K562 (cell line): Measurements from ENCODE around the gene KIF26A. TPM values are rescaled to one million over a fixed set of nuclear protein-coding genes. Genes with fewer than 3 reads are reported as not detected.

Experiments used
- ATF7 ChIP-seq: fragments of 450-650 bp; IDR thresholded peaks from 2 replicates; pipeline ENCODE4 v1.7.1; 2014; ENCODE audit warnings: mild to moderate bottlenecking, moderate library complexity
- CHD1 ChIP-seq: fragments of 200-600 bp; sonication (generic); IDR thresholded peaks from one replicate; pipeline ENCODE4 v1.6.1; 2012; ENCODE audit warnings: mild to moderate bottlenecking, moderate library complexity, low read length, inconsistent platforms
- GTF2B ChIP-seq: IDR thresholded peaks from 2 replicates; pipeline ENCODE4 v1.6.1; 2011; ENCODE audit not compliant: insufficient read length; ENCODE audit errors: extremely low read depth
- HMG20B ChIP-seq: fragments of 250-450 bp; sonication (Bioruptor Pico); IDR thresholded peaks from 2 replicates; pipeline ENCODE4 v1.5.0; 2021; ENCODE audit warnings: mild to moderate bottlenecking
- ID3 ChIP-seq, 2 experiments: fragments of 250-450 bp in 1 of 2; fragments of 450-650 bp in 1 of 2; sonication (Bioruptor Pico) in 1 of 2; IDR thresholded peaks; 2 replicates each; pipeline versions ENCODE4 v1.6.1 to v1.8.0; 2016 to 2021; ENCODE audit warnings: mild to moderate bottlenecking in 2 of 2, moderate library complexity in 2 of 2, missing compliant biosample characterization in 1 of 2, missing genetic modification characterization in 1 of 2
- RBM14 ChIP-seq: fragments of 200-400 bp; formaldehyde crosslinking; IDR thresholded peaks from 2 replicates; pipeline ENCODE4 v1.6.1; 2018; ENCODE audit warnings: low read depth, mild to moderate bottlenecking, low read length, moderate library complexity, borderline replicate concordance; ENCODE audit not compliant: insufficient read depth
- ZHX1 ChIP-seq: fragments of 150-350 bp; conservative IDR thresholded peaks from 2 replicates; pipeline ENCODE4 v1.6.1; 2014; ENCODE audit warnings: low read length
- ZNF76 ChIP-seq: fragments of 250-450 bp; sonication (Bioruptor Pico); IDR thresholded peaks from 2 replicates; pipeline ENCODE4 v1.4.0; 2020; ENCODE audit warnings: mild to moderate bottlenecking, moderate library complexity, borderline replicate concordance
- polyA plus RNA-seq, 8 experiments: library from polyadenylated mRNA; depleted of rRNA in 4 of 8; stranded (reverse) in 5 of 8; unstranded in 3 of 8; fragments of >200 nt; fragmentation: Nextera tagmentation in 2 of 8; fragmentation: Illumina TruSeq in 1 of 8; extraction: Ambion mirVana in 2 of 8; extraction: Trizol in 1 of 8; gene quantifications; 2 replicates each; pipeline versions ENCODE4 v1.2.1 to v1.2.3, GENCODE V29; 2011 to 2014; ENCODE audit warnings: inconsistent platforms in 1 of 8, missing spikeins in 1 of 8
- total RNA-seq, 7 experiments: library from RNA; depleted of rRNA in 6 of 7; stranded (reverse); fragments of >200 nt in 6 of 7; fragmentation: Illumina TruSeq in 2 of 7; extraction: Trizol in 2 of 7; gene quantifications; 2 replicates each; pipeline versions ENCODE4 v1.2.1 to v1.2.3, GENCODE V29; 2011 to 2021; ENCODE audit warnings: low replicate concordance in 1 of 7
- TF ChIP-seq, protein P1 (sequence below), 2 experiments: fragments of 450-650 bp; formaldehyde crosslinking in 1 of 2; IDR thresholded peaks; 2 replicates each; pipeline versions ENCODE4 v1.4.0 to v1.6.1; 2014 to 2020; ENCODE audit warnings: mild to moderate bottlenecking in 2 of 2, borderline replicate concordance in 1 of 2, low read depth in 1 of 2

Gene KIF26A
- total and polyA plus RNA-seq, 9 of the 15 experiments (the other 6 are each of a cell fraction or from before 2014, with no cell fraction given), result 0.04 TPM; not detected in 8

DNA sequence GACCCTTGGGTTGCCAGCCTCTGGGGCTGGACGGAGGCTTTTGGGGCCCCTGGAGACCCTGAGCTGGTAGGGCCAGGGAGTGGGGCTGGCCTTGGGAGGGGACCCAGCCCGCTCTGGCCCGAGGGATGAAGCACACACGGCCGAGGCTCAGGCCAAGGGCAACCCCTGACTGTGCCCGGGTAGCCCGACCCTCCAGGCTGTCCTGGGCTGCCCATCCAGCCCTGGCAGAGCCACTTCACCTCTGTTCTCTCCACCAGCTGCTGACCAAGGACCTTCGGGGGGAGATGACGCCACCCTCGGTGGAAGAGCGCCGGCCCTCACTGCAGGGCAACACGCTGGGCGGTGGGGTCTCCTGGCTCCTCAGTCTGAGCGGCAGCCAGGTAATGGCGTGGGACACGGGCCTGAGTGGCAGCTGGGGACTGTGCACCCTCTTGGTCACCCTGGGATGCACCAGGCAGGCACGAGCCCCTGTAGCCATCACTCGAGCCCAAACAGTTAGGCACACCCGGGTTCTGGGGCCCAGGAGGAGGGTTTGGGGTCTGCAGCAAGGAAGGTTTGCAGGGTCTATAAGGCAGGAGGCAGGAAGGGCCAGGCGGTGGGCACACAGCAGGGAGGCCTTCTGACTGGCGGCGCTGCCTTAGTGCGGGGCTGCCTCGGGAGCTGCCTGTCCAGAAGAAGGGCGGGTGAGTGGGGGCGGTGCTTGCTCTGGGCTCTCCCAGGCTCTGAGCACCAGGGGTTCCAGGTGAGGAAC, 33.1 kb upstream of the KIF26A start (continued):
- TF ChIP-seq, protein P1, sequence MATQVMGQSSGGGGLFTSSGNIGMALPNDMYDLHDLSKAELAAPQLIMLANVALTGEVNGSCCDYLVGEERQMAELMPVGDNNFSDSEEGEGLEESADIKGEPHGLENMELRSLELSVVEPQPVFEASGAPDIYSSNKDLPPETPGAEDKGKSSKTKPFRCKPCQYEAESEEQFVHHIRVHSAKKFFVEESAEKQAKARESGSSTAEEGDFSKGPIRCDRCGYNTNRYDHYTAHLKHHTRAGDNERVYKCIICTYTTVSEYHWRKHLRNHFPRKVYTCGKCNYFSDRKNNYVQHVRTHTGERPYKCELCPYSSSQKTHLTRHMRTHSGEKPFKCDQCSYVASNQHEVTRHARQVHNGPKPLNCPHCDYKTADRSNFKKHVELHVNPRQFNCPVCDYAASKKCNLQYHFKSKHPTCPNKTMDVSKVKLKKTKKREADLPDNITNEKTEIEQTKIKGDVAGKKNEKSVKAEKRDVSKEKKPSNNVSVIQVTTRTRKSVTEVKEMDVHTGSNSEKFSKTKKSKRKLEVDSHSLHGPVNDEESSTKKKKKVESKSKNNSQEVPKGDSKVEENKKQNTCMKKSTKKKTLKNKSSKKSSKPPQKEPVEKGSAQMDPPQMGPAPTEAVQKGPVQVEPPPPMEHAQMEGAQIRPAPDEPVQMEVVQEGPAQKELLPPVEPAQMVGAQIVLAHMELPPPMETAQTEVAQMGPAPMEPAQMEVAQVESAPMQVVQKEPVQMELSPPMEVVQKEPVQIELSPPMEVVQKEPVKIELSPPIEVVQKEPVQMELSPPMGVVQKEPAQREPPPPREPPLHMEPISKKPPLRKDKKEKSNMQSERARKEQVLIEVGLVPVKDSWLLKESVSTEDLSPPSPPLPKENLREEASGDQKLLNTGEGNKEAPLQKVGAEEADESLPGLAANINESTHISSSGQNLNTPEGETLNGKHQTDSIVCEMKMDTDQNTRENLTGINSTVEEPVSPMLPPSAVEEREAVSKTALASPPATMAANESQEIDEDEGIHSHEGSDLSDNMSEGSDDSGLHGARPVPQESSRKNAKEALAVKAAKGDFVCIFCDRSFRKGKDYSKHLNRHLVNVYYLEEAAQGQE (IDR thresholded peaks at IDR 0.05; ENCODE audit: borderline replicate concordance), result no peak
- TF ChIP-seq, protein P1 (CRISPR knock-in tag; IDR thresholded peaks at IDR 0.05; ENCODE audit: low read depth), result no peak
- TF ChIP-seq ZNF76 (CRISPR knock-in tag) (no peak), ZHX1 (no peak), HMG20B (CRISPR knock-in tag) (no peak), ID3 (CRISPR knock-in tag; IDR thresholded peaks at IDR 0.05) (no peak), ID3 (tag; IDR thresholded peaks at IDR 0.05) (no peak), GTF2B (no peak), ATF7 (no peak), RBM14 (no peak), CHD1 (no peak)
